Liver (tissue), 3 donors: ENCODE data around the gene SEMA4C.

Experiments used
- EGR1 ChIP-seq, 2 donors: IDR thresholded peaks; 2 replicates each; pipeline ENCODE4 v1.6.1; 2016 to 2018; ENCODE audit warnings: antibody characterized with exemption in 2 of 2, low read depth in 2 of 2
- GABPA ChIP-seq, 2 donors: IDR thresholded peaks in 1 of 2; conservative IDR thresholded peaks in 1 of 2; 2 replicates each; pipeline ENCODE4 v1.6.1; 2016; ENCODE audit warnings: antibody characterized with exemption in 2 of 2, mild to moderate bottlenecking in 1 of 2, moderate library complexity in 1 of 2
- JUND ChIP-seq, 2 donors: IDR thresholded peaks; 2 replicates each; pipeline ENCODE4 v1.6.1; 2016; ENCODE audit warnings: antibody characterized with exemption in 2 of 2
- RAD21 ChIP-seq, 2 donors: IDR thresholded peaks; 2 replicates each; pipeline ENCODE4 v1.6.1; 2016; ENCODE audit warnings: antibody characterized with exemption in 2 of 2, mild to moderate bottlenecking in 2 of 2
- REST ChIP-seq: IDR thresholded peaks from 2 replicates; pipeline ENCODE4 v1.6.1; 2016; ENCODE audit warnings: antibody characterized with exemption, mild to moderate bottlenecking
- ZBTB33 ChIP-seq: IDR thresholded peaks from 2 replicates; pipeline ENCODE4 v1.6.1; 2016; ENCODE audit warnings: antibody characterized with exemption
- TF ChIP-seq, protein P1 (sequence below): fragments of 150-350 bp; IDR thresholded peaks from 2 replicates; pipeline ENCODE4 v1.5.1; 2017; ENCODE audit warnings: improper control_type of control experiment, low read depth, low read length; ENCODE audit not compliant: missing input control
- donor health status: healthy.
- donor health status: healthy.

DNA sequence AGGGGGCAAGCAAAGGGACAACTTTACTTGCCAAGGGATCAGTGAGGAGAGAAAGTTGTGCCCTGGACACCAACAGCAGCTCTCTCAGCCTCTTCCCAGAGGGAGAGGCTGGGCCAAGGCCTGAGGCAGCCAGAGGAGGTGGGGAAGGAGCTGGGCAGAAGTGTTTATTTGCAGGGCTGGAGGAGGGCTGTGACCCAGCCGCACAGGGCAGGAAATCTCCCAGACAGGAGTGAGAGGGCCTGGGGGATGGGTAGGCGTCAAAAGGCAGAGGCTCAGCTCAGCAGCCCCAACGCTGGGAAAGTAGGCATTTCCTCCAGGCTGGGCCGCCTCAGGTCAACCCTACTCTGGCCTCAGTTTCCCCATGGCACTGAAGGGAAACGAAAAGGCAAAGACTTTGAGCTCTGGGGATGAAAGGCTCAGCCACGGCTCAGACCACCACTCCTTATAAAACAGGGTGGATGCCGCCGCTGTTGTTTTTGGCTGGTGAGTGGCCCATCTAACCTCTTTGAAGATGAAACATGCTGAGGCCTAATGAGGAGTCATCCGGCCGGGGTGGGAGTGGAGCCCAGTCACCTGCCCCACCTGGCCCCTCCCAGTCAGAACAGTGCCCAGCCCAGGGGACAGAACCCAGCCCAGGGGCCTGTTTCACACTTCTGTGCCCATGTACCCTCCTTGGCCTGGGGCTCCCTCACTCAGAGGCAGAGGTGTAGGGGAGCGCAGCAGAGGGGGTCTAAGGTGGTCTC lies 21.9 kb upstream of the SEMA4C start:
- TF ChIP-seq, protein P1, sequence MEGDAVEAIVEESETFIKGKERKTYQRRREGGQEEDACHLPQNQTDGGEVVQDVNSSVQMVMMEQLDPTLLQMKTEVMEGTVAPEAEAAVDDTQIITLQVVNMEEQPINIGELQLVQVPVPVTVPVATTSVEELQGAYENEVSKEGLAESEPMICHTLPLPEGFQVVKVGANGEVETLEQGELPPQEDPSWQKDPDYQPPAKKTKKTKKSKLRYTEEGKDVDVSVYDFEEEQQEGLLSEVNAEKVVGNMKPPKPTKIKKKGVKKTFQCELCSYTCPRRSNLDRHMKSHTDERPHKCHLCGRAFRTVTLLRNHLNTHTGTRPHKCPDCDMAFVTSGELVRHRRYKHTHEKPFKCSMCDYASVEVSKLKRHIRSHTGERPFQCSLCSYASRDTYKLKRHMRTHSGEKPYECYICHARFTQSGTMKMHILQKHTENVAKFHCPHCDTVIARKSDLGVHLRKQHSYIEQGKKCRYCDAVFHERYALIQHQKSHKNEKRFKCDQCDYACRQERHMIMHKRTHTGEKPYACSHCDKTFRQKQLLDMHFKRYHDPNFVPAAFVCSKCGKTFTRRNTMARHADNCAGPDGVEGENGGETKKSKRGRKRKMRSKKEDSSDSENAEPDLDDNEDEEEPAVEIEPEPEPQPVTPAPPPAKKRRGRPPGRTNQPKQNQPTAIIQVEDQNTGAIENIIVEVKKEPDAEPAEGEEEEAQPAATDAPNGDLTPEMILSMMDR: no peak
- no peak for TF ChIP-seq RAD21 (IDR thresholded peaks at IDR 0.05)
- no peak for TF ChIP-seq ZBTB33
- no peak for TF ChIP-seq JUND (IDR thresholded peaks at IDR 0.05)
- no peak for TF ChIP-seq REST
- TF ChIP-seq GABPA (IDR thresholded peaks at IDR 0.05 in 1 of 2, conservative IDR thresholded peaks at IDR 0.05 in 1 of 2): no peak
- no peak for TF ChIP-seq EGR1 (IDR thresholded peaks at IDR 0.05; ENCODE audit: low read depth in 2 of 2)
